B cell (primary cell): ENCODE data around the gene NRIP2.

Experiments used
- EZH2 ChIP-seq: IDR thresholded peaks from 2 replicates; pipeline ENCODE4 v1.6.1; 2012; ENCODE audit warnings: borderline replicate concordance, low read depth, mild to moderate bottlenecking, moderate library complexity, low read length; ENCODE audit not compliant: insufficient read depth, poor library complexity, severe bottlenecking
- TF ChIP-seq, protein P1 (sequence below): fragments of 200-600 bp; IDR thresholded peaks from one replicate; pipeline ENCODE4 v1.8.0; 2022; ENCODE audit warnings: antibody characterized with exemption, mild to moderate bottlenecking

- TF ChIP-seq, protein P1, sequence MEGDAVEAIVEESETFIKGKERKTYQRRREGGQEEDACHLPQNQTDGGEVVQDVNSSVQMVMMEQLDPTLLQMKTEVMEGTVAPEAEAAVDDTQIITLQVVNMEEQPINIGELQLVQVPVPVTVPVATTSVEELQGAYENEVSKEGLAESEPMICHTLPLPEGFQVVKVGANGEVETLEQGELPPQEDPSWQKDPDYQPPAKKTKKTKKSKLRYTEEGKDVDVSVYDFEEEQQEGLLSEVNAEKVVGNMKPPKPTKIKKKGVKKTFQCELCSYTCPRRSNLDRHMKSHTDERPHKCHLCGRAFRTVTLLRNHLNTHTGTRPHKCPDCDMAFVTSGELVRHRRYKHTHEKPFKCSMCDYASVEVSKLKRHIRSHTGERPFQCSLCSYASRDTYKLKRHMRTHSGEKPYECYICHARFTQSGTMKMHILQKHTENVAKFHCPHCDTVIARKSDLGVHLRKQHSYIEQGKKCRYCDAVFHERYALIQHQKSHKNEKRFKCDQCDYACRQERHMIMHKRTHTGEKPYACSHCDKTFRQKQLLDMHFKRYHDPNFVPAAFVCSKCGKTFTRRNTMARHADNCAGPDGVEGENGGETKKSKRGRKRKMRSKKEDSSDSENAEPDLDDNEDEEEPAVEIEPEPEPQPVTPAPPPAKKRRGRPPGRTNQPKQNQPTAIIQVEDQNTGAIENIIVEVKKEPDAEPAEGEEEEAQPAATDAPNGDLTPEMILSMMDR = no peak
- no peak for TF ChIP-seq EZH2
These were observed 28.1 kb downstream of the NRIP2 start for GRCh38 chr12:2806700-2807099.
